MM.1S (cell line): ENCODE results near the gene ANK2.

Source experiments
- EZH2 ChIP-seq: fragments of 300-600 bp; sonication (generic); optimal IDR thresholded peaks from 2 replicates; pipeline ENCODE3; 2017; ENCODE audit warnings: low read depth, mild to moderate bottlenecking, antibody characterized with exemption, low read length, mixed read lengths
- TF ChIP-seq, protein P1 (sequence below): fragments of 300-600 bp; sonication (generic); IDR thresholded peaks from 2 replicates; pipeline ENCODE4 v1.5.1; 2016; ENCODE audit warnings: antibody characterized with exemption, low read length, mixed read lengths

DNA sequence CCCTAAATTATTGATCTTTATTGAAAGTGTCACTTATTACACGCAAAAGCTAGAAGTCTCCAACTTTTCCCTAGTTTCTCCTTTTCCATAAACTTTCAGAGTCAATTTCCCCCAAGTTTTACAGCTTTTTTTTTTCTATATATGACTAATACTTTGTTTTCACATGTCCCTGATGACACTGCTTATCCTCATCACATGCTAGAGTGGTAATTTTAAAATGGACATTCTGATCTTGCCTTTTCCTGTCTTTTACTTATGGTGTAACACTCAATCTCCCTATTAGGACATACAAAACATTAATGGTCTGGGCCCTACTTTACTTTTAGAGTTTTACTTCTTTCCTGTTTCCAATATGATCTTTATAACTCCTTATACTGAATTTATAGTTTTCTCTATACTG, 112.6 kb downstream of the ANK2 start:
- TF ChIP-seq, protein P1, sequence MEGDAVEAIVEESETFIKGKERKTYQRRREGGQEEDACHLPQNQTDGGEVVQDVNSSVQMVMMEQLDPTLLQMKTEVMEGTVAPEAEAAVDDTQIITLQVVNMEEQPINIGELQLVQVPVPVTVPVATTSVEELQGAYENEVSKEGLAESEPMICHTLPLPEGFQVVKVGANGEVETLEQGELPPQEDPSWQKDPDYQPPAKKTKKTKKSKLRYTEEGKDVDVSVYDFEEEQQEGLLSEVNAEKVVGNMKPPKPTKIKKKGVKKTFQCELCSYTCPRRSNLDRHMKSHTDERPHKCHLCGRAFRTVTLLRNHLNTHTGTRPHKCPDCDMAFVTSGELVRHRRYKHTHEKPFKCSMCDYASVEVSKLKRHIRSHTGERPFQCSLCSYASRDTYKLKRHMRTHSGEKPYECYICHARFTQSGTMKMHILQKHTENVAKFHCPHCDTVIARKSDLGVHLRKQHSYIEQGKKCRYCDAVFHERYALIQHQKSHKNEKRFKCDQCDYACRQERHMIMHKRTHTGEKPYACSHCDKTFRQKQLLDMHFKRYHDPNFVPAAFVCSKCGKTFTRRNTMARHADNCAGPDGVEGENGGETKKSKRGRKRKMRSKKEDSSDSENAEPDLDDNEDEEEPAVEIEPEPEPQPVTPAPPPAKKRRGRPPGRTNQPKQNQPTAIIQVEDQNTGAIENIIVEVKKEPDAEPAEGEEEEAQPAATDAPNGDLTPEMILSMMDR, result no peak
- TF ChIP-seq EZH2, result no peak
